COR-L47 (cell line): ENCODE data around the gene TPX2.
A peak's percentile ranks its signal among the peaks of the same experiment; 100 is the strongest.
"Not testable (repeated sequence)": the region's sequence is repeated elsewhere in the genome, so short reads cannot be mapped to it uniquely, and the experiment has no call there.

Source experiments
- DNase-seq: peaks from one replicate; lab custom pipeline; 2025; lab: John Stamatoyannopoulos, UW

TPX2 gene

GRCh38 chr20:31719644-31720485, 19.2 kb upstream of the TPX2 start:
- DNase-seq: peak; percentile 43

DNA sequence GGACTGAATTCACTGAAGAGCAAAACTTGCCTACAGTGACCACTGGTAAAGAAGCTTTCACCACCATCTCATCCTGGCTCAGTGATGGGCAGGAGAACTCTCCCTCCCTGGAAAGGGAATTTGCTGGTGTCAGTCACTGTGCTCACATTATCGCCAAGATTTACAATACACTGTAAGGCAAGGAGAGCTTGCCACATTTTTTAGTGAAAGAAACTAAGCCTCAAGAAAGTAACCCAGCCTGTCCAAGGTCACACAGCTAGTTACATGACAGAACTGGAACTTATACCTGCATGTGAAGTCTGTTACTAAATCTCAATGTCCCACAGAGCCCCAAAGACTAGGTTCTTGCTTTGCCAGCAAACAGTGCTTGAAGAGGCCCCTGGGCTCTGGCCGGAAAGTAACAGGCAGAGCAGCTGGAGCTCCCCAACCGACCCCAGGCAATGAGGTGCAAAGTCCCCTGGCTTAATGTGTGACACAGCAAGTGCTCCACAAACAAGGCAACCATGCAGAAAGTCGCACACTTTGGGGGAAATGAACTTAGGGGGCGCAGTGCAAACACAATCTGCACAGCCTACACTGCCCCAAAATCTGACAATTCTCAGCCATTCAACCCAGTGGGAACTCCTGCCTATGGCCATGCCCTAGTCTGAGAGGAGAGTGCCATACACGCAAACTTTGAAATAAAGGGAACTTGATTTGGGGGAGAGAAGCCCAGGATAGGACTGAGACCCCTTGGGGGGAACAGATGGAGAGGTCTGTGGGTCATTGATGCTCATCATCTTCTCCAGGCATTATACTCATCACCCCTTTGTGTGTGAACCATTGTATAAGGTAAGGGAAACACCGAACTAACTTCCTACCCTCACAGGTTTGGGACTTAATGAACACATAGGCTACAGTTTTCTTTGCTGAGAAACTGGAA, 18.3 kb upstream of the TPX2 start:
- DNase-seq: no peak

GRCh38 chr20:31721408-31722256, 17.5 kb upstream of the TPX2 start:
- peak; percentile 28 for DNase-seq

DNA sequence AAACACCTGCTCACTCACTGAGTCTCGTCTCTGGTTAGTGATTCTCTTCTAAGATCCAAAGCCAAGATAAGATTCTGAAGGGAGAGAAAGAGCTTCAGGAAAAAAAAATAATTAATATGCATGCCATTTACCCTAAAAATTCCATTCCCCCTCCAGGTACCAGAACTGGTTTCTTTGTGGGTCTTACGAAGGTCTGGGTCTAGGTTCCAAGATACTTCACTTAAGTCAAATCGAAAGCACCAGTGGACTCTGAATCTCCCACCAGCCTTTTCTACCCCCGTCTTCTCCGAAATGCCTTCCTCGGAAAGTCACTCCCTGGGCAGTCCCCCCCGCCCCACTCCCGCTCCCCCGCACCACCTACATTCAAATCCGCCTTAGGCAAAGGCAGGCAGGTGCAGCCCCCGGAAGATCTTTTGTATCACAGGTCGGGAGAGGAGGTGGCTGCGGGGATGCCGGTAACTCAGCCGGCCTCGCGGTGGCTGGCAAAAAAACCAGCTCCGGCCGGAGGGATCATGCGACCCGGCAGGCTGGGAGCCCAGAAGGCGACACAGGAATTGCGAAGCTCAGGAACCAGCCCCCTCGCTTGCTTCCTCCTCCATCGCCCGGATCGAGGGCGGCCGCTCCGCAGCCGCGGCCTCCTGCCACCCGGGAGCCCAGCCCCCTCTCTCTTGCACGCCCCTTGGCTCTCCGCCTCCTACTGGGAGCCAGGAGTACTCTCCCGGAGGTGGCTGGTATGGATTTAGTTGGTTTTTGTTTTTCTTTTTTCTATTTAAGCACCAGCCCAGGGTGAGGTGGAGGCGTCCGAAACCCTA, 16.6 kb upstream of the TPX2 start, which contains the start of gene BCL2L1:
BCL2L1 (minus strand) TSS at position 612 of the 812 bp plus-strand sequence. CDS start 650 bp downstream, outside the sequence.
- DNase-seq: peak; percentile 72

- no peak for DNase-seq
Observed at GRCh38 chr20:31723069-31723318, 16.1 kb upstream of the TPX2 start.

- DNase-seq: peak; percentile 98
Observed at GRCh38 chr20:31723319-31724078, 15.6 kb upstream of the TPX2 start.

DNA sequence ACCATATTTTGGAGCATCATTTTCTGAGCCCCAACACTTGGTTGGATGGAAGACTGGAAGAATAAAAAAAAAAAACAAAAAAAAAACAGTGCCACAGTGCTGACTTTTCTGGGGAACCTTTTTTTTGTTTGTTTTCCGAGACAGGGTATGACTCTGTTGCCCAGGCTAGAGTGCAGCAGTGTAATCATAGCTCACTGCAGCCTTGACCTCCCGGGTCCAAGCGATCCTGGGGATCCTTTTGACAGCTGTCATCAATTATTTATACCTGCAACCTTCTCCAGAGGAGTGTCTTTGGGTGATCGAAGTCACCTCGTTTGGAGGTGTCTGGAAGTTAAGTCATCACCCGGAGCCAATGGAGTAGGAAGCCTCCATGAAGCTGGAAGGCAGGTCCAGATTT, 7.8 kb upstream of the TPX2 start:
- DNase-seq: no peak

GRCh38 chr20:31739550-31739977, 474 bp downstream of the TPX2 start:
- no peak for DNase-seq

DNA sequence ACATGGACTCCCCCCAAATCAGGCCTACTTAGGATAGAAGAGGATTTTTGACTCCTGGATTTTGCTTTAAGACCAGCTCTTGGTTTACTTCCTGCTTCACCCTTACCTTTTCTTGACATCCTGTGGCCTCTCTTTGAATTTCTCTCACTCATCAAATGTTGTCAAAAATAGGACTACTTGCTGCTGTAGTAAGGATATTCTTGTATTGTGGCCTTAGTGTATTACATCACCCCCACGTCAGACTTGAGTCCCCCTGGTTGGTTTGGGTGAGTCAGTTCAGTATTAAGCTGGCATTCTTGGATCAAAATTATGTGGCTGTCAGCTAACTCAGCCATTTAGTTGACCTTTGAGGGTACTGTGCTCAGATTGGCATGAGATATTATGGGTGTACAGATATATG, 1.1 kb downstream of the TPX2 start:
- DNase-seq: no peak

- DNase-seq: no peak
Observed at GRCh38 chr20:31740656-31741323, 1.7 kb downstream of the TPX2 start.

DNA sequence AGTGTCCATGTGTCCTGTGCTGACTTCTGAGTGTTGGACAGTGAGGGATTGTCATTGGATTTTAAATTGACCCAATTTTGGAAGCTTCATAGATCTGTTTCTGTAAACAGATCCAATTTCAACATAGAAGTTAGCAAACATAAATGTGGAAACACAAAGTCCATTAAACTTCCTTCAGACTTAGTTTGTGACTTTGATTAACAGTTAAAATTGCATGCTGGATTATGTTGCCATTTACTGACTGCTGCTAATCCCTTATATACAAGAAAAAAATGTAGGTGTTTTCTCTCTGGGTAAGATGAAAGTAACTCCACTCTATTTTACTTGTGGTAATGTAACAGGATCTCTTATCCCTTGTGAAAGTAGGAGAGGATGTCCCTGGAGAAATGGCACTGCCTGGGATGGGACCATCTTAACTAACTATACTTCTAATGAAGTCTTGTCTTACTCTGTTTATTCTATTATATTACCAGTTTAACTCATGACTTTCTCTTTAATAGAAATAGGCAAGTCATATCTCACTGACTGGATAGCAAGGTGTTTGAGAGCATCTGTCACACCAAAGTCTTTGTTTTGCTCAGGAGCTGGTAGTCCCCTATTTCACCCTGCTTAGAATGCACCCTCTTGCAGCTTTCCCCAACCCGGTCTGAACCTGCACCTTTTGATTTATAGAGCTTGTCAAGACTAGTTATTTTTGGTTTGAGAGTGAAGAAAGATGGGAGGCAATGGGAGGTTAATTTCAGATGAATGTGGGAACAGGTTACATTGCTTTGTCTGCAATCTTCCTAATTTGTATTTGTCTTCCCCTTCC, 7.2 kb downstream of the TPX2 start:
- DNase-seq: no peak

DNA sequence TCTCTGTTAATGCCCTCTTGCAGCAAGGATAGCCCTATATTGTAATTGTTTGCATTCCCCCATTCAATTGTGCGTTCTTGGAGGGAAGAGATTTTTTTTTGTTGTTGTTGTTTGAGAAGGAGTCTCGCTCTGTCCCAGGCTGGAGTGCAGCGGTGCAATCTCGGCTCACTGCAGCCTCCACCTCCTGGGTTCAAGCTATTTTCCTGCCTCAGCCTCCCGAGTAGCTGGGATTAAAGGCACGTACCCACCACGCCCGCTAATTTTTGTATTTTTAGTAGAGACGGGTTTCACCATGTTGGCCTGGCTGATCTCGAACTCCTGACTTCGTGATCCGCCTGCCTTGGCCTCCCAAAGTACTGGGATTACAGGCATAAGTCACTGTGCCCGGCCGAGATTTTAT, 7.9 kb downstream of the TPX2 start:
- DNase-seq: not testable (repeated sequence)

DNA sequence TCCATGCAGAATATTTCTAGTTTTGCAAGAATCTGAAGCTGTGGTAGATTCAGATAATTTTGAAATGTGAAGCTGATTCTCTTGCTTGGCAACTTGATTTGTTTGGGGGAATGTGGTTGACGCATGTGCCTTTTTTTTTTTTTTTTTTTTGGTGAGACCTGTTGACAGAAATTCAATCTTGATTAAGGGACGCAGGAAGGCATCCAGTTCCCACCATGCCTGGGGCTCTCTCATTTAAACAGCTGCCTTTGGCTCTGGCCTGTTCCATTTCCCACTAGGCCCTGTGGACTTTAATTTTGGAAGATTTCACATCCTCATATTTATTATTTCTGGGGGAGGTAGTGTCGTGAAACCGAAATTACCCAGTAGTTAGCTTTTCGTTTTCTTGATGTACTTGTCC, 8.6 kb downstream of the TPX2 start:
- no peak for DNase-seq

GRCh38 chr20:31749223-31749622, 10.1 kb downstream of the TPX2 start:
- no peak for DNase-seq

DNA sequence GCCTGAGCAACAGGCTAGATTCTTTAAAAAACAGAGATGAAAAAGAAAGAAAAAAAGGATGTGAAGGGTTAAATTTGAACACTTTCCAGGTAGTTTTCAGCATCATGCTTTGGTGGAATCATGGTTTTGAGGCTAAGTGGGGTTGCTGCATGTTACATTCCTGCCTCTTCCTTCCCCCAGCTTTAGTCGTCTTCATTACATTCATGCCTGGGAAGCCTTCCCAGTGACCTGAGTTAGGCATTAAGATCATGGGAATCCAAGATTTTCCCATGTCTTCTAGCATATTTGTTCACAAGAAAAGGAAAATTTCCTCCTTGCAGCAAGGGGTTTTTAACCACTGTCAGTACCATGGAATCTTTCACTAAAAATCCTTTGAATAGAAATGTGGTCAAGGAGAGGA, 12.0 kb downstream of the TPX2 start:
- no peak for DNase-seq

DNA sequence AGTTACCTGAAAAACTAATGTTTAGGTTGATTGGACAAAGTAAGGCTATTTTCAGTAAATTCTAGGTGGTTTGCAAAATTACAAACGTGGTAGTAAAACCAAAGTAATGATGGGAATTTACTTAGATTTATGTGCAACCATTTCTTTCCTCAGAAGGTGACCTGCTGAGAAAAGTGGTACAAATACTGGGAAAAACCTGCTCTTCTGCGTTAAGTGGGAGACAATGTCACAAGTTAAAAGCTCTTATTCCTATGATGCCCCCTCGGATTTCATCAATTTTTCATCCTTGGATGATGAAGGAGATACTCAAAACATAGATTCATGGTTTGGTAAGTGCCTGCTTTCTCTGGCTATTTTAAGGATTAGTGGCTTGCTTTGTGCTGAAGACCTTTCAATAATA, 18.2 kb downstream of the TPX2 start:
- DNase-seq: no peak

- DNase-seq: no peak
Observed at GRCh38 chr20:31758521-31758920, 19.4 kb downstream of the TPX2 start.

- no peak for DNase-seq
Observed at GRCh38 chr20:31758991-31759390, 19.9 kb downstream of the TPX2 start.

DNA sequence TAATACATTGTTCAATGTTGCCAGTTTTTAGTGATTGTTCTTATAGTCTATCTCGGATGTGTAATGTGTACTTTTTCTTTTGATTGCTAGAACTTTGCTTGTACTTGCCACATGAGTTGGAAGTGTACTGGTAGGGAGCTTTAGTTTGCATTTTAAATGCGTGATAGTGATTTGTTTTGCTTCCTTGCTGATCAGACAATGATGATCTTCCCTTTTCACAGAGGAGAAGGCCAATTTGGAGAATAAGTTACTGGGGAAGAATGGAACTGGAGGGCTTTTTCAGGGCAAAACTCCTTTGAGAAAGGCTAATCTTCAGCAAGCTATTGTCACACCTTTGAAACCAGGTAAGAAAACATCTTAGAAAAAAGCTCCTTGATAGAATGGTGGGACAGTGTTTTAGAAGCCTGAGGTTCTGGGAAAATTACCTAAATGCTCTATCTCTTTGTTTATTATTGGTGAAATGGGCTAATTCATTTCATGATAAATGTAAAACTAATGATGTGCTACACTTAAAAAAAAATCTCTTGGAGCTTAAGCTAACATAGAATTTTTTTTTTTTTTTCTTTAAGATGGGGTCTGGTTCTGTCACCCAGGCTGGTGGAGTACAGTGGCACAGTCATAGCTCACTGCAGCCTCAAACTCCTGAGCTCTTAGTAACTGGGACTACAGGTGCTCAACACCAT, 20.9 kb downstream of the TPX2 start:
- no peak for DNase-seq
